Upper lobe of right lung (tissue), 1 donor: ENCODE measurements around the gene PLA2G2D. TPM values are rescaled to one million over a fixed set of nuclear protein-coding genes. Genes with fewer than 3 reads are reported as not detected.

Experiments used
- ATAC-seq: fragments of 200-7000 bp; cut with Tn5 transposase; one replicate; pipeline ENCODE4 v1.9.1; 2020; ENCODE audit warnings: mild to moderate bottlenecking, moderate library complexity
- DNase-seq: peaks from one replicate; pipeline ENCODE4 v3.0.0-alpha.2; 2020
- H3K27ac ChIP-seq: fragments of 200-600 bp; one replicate; pipeline ENCODE4 v1.8.0; 2022
- H3K27me3 ChIP-seq: fragments of 200-600 bp; one replicate; pipeline ENCODE4 v1.8.0; 2022; ENCODE audit warnings: mild to moderate bottlenecking
- H3K36me3 ChIP-seq: fragments of 200-600 bp; one replicate; pipeline ENCODE4 v1.8.0; 2022
- H3K4me1 ChIP-seq: fragments of 200-600 bp; one replicate; pipeline ENCODE4 v1.8.0; 2022
- H3K4me3 ChIP-seq: fragments of 200-600 bp; one replicate; pipeline ENCODE4 v1.8.0; 2022; ENCODE audit warnings: mild to moderate bottlenecking
- H3K9me3 ChIP-seq: fragments of 200-600 bp; one replicate; pipeline ENCODE4 v1.8.0; 2022
- CTCF ChIP-seq: fragments of 200-600 bp; IDR thresholded peaks from one replicate; pipeline ENCODE4 v1.8.0; 2022; ENCODE audit warnings: antibody characterized with exemption
- intact Hi-C: fragments of 100-400 bp; cut with DNase I; formaldehyde crosslinking; loops from one replicate; pipeline ENCODE4 v1.11.0; 2022
- total RNA-seq: library from RNA; stranded (reverse); fragmentation: NEBNext Ultra II Directional; extraction: Animal tissue kit (Norgen Biotek cat#: 25700); gene quantifications from one replicate; pipeline ENCODE4 v1.2.1, GENCODE V29; 2021
- donor health status: DM: no; HTN: yes; CAD: no; lungs with severe emphysema.

Gene PLA2G2D
- total RNA-seq, 1 donor from 2014 or later, result not detected

- ATAC-seq, result no peak
- Histone ChIP-seq H3K27ac (peak overlapping the region; percentile 70), H3K9me3 (no peaks in the 10 kb centered on the region)
Observed at GRCh38 chr1:20152599-20152930, 33.2 kb upstream of the PLA2G2D start.

GRCh38 chr1:20151906-20152598 lies 32.7 kb upstream of the PLA2G2D start:
- H3K4me3 ChIP-seq, result peak overlapping the region; percentile 29
- intact Hi-C loops, result no loop called here
- peak overlapping the region; percentile 70 for H3K27ac ChIP-seq
- H3K27me3 ChIP-seq, result no peaks in the 10 kb centered on the region
- no peaks in the 10 kb centered on the region for H3K9me3 ChIP-seq
- peak; percentile 96 for TF ChIP-seq CTCF
- no peaks in the 10 kb centered on the region for H3K36me3 ChIP-seq
- peaks cover 24% of the 10 kb centered on the region for H3K4me1 ChIP-seq
- ATAC-seq, result peak; percentile 94
- peak; percentile 89 for DNase-seq

More at GRCh38 chr1:20152599-20152930, 33.2 kb upstream of the PLA2G2D start:
- intact Hi-C loops, result no loop called here
- Histone ChIP-seq H3K4me1 (peaks cover 24% of the 10 kb centered on the region), H3K27me3 (no peaks in the 10 kb centered on the region), H3K4me3 (no peak overlapping the region), H3K36me3 (no peaks in the 10 kb centered on the region)
- DNase-seq, result no peak
- no peak for TF ChIP-seq CTCF

- peaks cover 24% of the 10 kb centered on the region for H3K4me1 ChIP-seq
- no peaks in the 10 kb centered on the region for H3K36me3 ChIP-seq
- no peak for TF ChIP-seq CTCF
- ATAC-seq (no peak), DNase-seq (no peak)
- H3K9me3 ChIP-seq, result no peaks in the 10 kb centered on the region
- no peak overlapping the region for H3K4me3 ChIP-seq
- intact Hi-C loops, result no loop called here
- H3K27me3 ChIP-seq, result no peaks in the 10 kb centered on the region
- no peak overlapping the region for H3K27ac ChIP-seq
Observed at GRCh38 chr1:20150969-20151368, 31.6 kb upstream of the PLA2G2D start.

GRCh38 chr1:20150326-20150705 lies 31.0 kb upstream of the PLA2G2D start:
- Histone ChIP-seq H3K4me1 (peaks cover 24% of the 10 kb centered on the region), H3K9me3 (no peaks in the 10 kb centered on the region), H3K4me3 (no peak overlapping the region), H3K27ac (no peak overlapping the region), H3K27me3 (no peaks in the 10 kb centered on the region), H3K36me3 (no peaks in the 10 kb centered on the region)
- peak; percentile 45 for DNase-seq
- no peak for TF ChIP-seq CTCF
- ATAC-seq, result no peak
- intact Hi-C loops, result no loop called here

- intact Hi-C loops, result no loop called here
- H3K27ac ChIP-seq, result no peak overlapping the region
- DNase-seq (peak; percentile 57), ATAC-seq (no peak)
- no peaks in the 10 kb centered on the region for H3K36me3 ChIP-seq
- peaks cover 22% of the 10 kb centered on the region for H3K4me1 ChIP-seq
- no peaks in the 10 kb centered on the region for H3K27me3 ChIP-seq
- H3K4me3 ChIP-seq, result no peak overlapping the region
- H3K9me3 ChIP-seq, result no peaks in the 10 kb centered on the region
- no peak for TF ChIP-seq CTCF
Observed at GRCh38 chr1:20149601-20150325, 30.4 kb upstream of the PLA2G2D start.
